Measurements from ENCODE around the gene DCXR.

The DCXR gene

GRCh38 chr17:81994593-81995462 is 42.7 kb downstream of the DCXR start:
- H3K36me3 Mint-ChIP-seq (ENCODE audit: insufficient read depth): peaks cover 8% of the 10 kb centered on the region
- no peaks in the 10 kb centered on the region for H3K27me3 Mint-ChIP-seq
- no peak for DNase-seq (ENCODE audit: low spot score in 2 of 2)
- no peak overlapping the region for H3K27ac Mint-ChIP-seq (ENCODE audit: low read depth)
- no peaks in the 10 kb centered on the region for H3K9me3 Mint-ChIP-seq
- peaks cover 6% of the 10 kb centered on the region for H3K4me1 Mint-ChIP-seq
- H3K4me3 Mint-ChIP-seq: no peak overlapping the region
- ATAC-seq (replicated peaks; ENCODE audit: extremely low read depth, poor library complexity, severe bottlenecking): no peak

- peaks cover 6% of the 10 kb centered on the region for H3K4me1 Mint-ChIP-seq
- H3K27ac Mint-ChIP-seq (ENCODE audit: low read depth): no peak overlapping the region
- no peaks in the 10 kb centered on the region for H3K9me3 Mint-ChIP-seq
- ATAC-seq (replicated peaks; ENCODE audit: extremely low read depth, poor library complexity, severe bottlenecking) (no peak), DNase-seq (ENCODE audit: low spot score in 2 of 2) (no peak)
- H3K4me3 Mint-ChIP-seq: no peak overlapping the region
- H3K27me3 Mint-ChIP-seq: no peaks in the 10 kb centered on the region
- H3K36me3 Mint-ChIP-seq (ENCODE audit: insufficient read depth): peaks cover 9% of the 10 kb centered on the region
Measured at GRCh38 chr17:81993729-81994592, 43.5 kb downstream of the DCXR start.

- peaks cover 9% of the 10 kb centered on the region for H3K36me3 Mint-ChIP-seq (ENCODE audit: insufficient read depth)
- DNase-seq (ENCODE audit: low spot score in 2 of 2) (no peak), ATAC-seq (replicated peaks; ENCODE audit: extremely low read depth, poor library complexity, severe bottlenecking) (no peak)
- H3K4me3 Mint-ChIP-seq: no peak overlapping the region
- H3K9me3 Mint-ChIP-seq: no peaks in the 10 kb centered on the region
- no peak overlapping the region for H3K27ac Mint-ChIP-seq (ENCODE audit: low read depth)
- no peaks in the 10 kb centered on the region for H3K27me3 Mint-ChIP-seq
- H3K4me1 Mint-ChIP-seq: peaks cover 6% of the 10 kb centered on the region
Measured at GRCh38 chr17:81992306-81993102, 45.0 kb downstream of the DCXR start.

GRCh38 chr17:81991684-81992305 is 45.7 kb downstream of the DCXR start:
- H3K4me3 Mint-ChIP-seq: no peak overlapping the region
- H3K9me3 Mint-ChIP-seq: no peaks in the 10 kb centered on the region
- H3K27me3 Mint-ChIP-seq: no peaks in the 10 kb centered on the region
- ATAC-seq (replicated peaks; ENCODE audit: extremely low read depth, poor library complexity, severe bottlenecking) (no peak), DNase-seq (ENCODE audit: low spot score in 2 of 2) (no peak)
- H3K36me3 Mint-ChIP-seq (ENCODE audit: insufficient read depth): peaks cover 9% of the 10 kb centered on the region
- H3K4me1 Mint-ChIP-seq: peaks cover 8% of the 10 kb centered on the region
- no peak overlapping the region for H3K27ac Mint-ChIP-seq (ENCODE audit: low read depth)

DNA sequence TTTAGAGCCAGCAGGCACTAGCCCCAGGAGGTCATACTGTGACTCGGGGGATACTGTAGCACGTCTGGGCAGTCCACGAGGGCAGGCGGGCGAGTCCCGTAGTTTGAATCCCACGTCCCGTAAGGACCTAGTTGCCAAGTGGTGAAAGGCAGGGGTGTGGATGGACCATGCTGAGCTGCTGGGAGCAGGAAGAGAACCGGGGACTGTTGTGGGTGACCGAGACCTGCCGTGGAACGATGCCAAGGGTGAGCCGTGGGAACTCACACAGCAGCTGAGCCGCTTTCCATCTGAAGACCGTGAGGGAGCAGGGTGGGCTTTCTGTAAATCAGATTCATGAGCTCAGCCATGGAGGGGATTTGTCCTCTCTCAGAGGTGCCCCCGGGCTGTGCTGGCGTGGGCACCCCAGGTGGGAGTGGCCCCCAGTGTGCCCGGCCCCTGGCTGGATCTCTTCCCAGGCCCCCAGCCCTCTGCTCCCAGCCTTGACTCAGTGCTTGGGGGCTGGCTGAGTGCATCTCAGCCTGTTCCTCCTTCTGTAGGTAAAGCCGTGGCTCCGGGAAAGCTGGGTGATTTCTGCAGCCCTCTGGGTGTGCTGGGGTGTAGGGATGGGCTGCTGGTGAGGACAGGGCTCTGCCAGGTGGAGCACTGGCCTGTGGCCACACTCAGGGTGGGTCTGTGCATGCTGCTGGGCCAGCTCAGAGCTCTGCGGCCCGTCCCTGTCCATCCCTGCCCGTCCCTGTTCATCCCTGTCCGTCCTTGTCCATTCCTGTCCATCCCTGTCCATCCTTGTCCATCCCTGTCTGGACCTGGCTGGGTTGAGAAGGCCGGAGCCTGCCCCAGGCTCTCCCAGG is 46.4 kb downstream of the DCXR start:
- H3K4me1 Mint-ChIP-seq: peaks cover 13% of the 10 kb centered on the region
- H3K27ac Mint-ChIP-seq (ENCODE audit: low read depth): no peak overlapping the region
- no peaks in the 10 kb centered on the region for H3K27me3 Mint-ChIP-seq
- H3K36me3 Mint-ChIP-seq (ENCODE audit: insufficient read depth): peaks cover 9% of the 10 kb centered on the region
- H3K9me3 Mint-ChIP-seq: no peaks in the 10 kb centered on the region
- no peak for ATAC-seq (replicated peaks; ENCODE audit: extremely low read depth, poor library complexity, severe bottlenecking)
- no peak overlapping the region for H3K4me3 Mint-ChIP-seq
- DNase-seq (ENCODE audit: low spot score in 2 of 2): no peak

GRCh38 chr17:81987161-81987770 is 50.2 kb downstream of the DCXR start:
- ATAC-seq (replicated peaks; ENCODE audit: extremely low read depth, poor library complexity, severe bottlenecking) (no peak), DNase-seq (ENCODE audit: low spot score in 2 of 2) (no peak)
- no peak overlapping the region for H3K4me3 Mint-ChIP-seq
- H3K27ac Mint-ChIP-seq (ENCODE audit: low read depth): peak overlapping the region; percentile 22
- peaks cover 25% of the 10 kb centered on the region for H3K4me1 Mint-ChIP-seq
- H3K36me3 Mint-ChIP-seq (ENCODE audit: insufficient read depth): peaks cover 11% of the 10 kb centered on the region
- no peaks in the 10 kb centered on the region for H3K9me3 Mint-ChIP-seq
- no peaks in the 10 kb centered on the region for H3K27me3 Mint-ChIP-seq

GRCh38 chr17:81986606-81987005 is 50.9 kb downstream of the DCXR start:
- H3K36me3 Mint-ChIP-seq (ENCODE audit: insufficient read depth): peaks cover 11% of the 10 kb centered on the region
- H3K4me1 Mint-ChIP-seq: peaks cover 25% of the 10 kb centered on the region
- no peak overlapping the region for H3K4me3 Mint-ChIP-seq
- ATAC-seq (replicated peaks; ENCODE audit: extremely low read depth, poor library complexity, severe bottlenecking) (no peak), DNase-seq (ENCODE audit: low spot score in 2 of 2) (no peak)
- no peaks in the 10 kb centered on the region for H3K9me3 Mint-ChIP-seq
- peak overlapping the region; percentile 22 for H3K27ac Mint-ChIP-seq (ENCODE audit: low read depth)
- H3K27me3 Mint-ChIP-seq: no peaks in the 10 kb centered on the region
